ENCODE data around the gene HSFX2.

GRCh38 chrX:149628280-149628679, 33.2 kb upstream of the HSFX2 start:
- TF ChIP-seq CTCF (IDR thresholded peaks at IDR 0.05) (no peak), POLR2A (IDR thresholded peaks at IDR 0.05) (no peak)

Measured in lower leg skin (tissue), 3 donors.